Trophoblast cell (in vitro differentiated cells and primary cell): ENCODE results near the gene APOL3.

Source experiments
- DNase-seq, 2 donors: peaks; one replicate each; pipeline ENCODE4 v3.0.0-alpha.2; 2016
- H2AFZ ChIP-seq: 2 replicates; pipeline ENCODE4 v1.6.1; 2013; ENCODE audit warnings: low read length, moderate library complexity, mild to moderate bottlenecking; ENCODE audit not compliant: insufficient read depth, poor library complexity
- H2AK5ac ChIP-seq: 2 replicates; pipeline ENCODE4 v1.6.1; 2013; ENCODE audit warnings: mild to moderate bottlenecking, low read length
- H2BK120ac ChIP-seq: 2 replicates; pipeline ENCODE4 v1.6.1; 2013; ENCODE audit warnings: low read length, mild to moderate bottlenecking, moderate library complexity; ENCODE audit not compliant: insufficient read depth, poor library complexity
- H2BK12ac ChIP-seq: 2 replicates; pipeline ENCODE4 v1.6.1; 2013; ENCODE audit warnings: mild to moderate bottlenecking, low read length, moderate library complexity
- H2BK5ac ChIP-seq: 2 replicates; pipeline ENCODE4 v1.6.1; 2013; ENCODE audit warnings: low read length, low read depth, moderate library complexity, mild to moderate bottlenecking; ENCODE audit not compliant: poor library complexity
- H3K14ac ChIP-seq: 2 replicates; pipeline ENCODE4 v1.6.1; 2013; ENCODE audit warnings: mild to moderate bottlenecking, low read length
- H3K18ac ChIP-seq: 2 replicates; pipeline ENCODE4 v1.6.1; 2013; ENCODE audit warnings: mild to moderate bottlenecking, low read length
- H3K23ac ChIP-seq: 2 replicates; pipeline ENCODE4 v1.6.1; 2013; ENCODE audit warnings: low read length
- H3K27ac ChIP-seq: 2 replicates; pipeline ENCODE4 v1.5.1; 2013; ENCODE audit warnings: low read depth, mild to moderate bottlenecking, inconsistent platforms, low read length, moderate library complexity
- H3K27me3 ChIP-seq: 2 replicates; pipeline ENCODE4 v1.6.1; 2013; ENCODE audit warnings: inconsistent platforms, mild to moderate bottlenecking, low read length, moderate library complexity; ENCODE audit not compliant: insufficient read depth
- H3K36me3 ChIP-seq, 2 experiments: 1 replicate in 1 of 2; 2 replicates in 1 of 2; pipeline ENCODE4 v1.6.1; 2013; ENCODE audit warnings: low read length in 2 of 2, mild to moderate bottlenecking in 2 of 2, moderate library complexity in 1 of 2; ENCODE audit not compliant: insufficient read depth in 2 of 2, control insufficient read depth in 1 of 2
- H3K4ac ChIP-seq: 2 replicates; pipeline ENCODE4 v1.6.1; 2013; ENCODE audit warnings: low read depth, mild to moderate bottlenecking, low read length, moderate library complexity
- H3K4me1 ChIP-seq, 2 experiments: 1 replicate in 1 of 2; 2 replicates in 1 of 2; pipeline ENCODE4 v1.6.1; 2013; ENCODE audit warnings: low read length in 2 of 2, mild to moderate bottlenecking in 2 of 2, moderate library complexity in 1 of 2; ENCODE audit not compliant: insufficient read depth in 2 of 2, control insufficient read depth in 1 of 2
- H3K4me2 ChIP-seq: 2 replicates; pipeline ENCODE4 v1.6.1; 2013; ENCODE audit warnings: inconsistent platforms, mild to moderate bottlenecking, low read length, moderate library complexity
- H3K4me3 ChIP-seq: 2 replicates; pipeline ENCODE4 v1.5.1; 2013; ENCODE audit warnings: mild to moderate bottlenecking, low read depth, low read length, inconsistent platforms
- H3K79me1 ChIP-seq: one replicate; pipeline ENCODE4 v1.6.1; 2013; ENCODE audit warnings: low read length
- H3K79me2 ChIP-seq: 2 replicates; pipeline ENCODE4 v1.6.1; 2013; ENCODE audit warnings: low read length, mild to moderate bottlenecking; ENCODE audit not compliant: control insufficient read depth, insufficient read depth, poor library complexity
- H3K9ac ChIP-seq: 2 replicates; pipeline ENCODE4 v1.6.1; 2013; ENCODE audit warnings: mild to moderate bottlenecking, low read length
- H3K9me3 ChIP-seq: 2 replicates; pipeline ENCODE4 v1.6.1; 2013; ENCODE audit warnings: low read depth, mild to moderate bottlenecking, control low read depth, inconsistent platforms, low read length; ENCODE audit not compliant: insufficient read depth
- H4K12ac ChIP-seq: 2 replicates; pipeline ENCODE4 v1.6.1; 2013; ENCODE audit warnings: low read depth, mild to moderate bottlenecking, low read length, moderate library complexity
- H4K8ac ChIP-seq: 2 replicates; pipeline ENCODE4 v1.6.1; 2013; ENCODE audit warnings: low read depth, mild to moderate bottlenecking, low read length, moderate library complexity
- H4K91ac ChIP-seq: one replicate; pipeline ENCODE4 v1.6.1; 2013; ENCODE audit warnings: low read depth, mild to moderate bottlenecking, low read length, moderate library complexity
- WGBS: extraction: QIAGEN DNeasy Blood & Tissue Kit; methylation state at CpG from one replicate; pipeline ENCODE4 v1.1.7; 2013; ENCODE audit warnings: missing lambda C conversion rate; ENCODE audit not compliant: insufficient read length, insufficient coverage; ENCODE audit errors: extremely low coverage; 5-methylcytosine and 5-hydroxymethylcytosine counted together

The APOL3 gene

GRCh38 chr22:36193577-36193976, 33.0 kb upstream of the APOL3 start:
- H3K18ac ChIP-seq, result no peak overlapping the region
- no peaks in the 10 kb centered on the region for H3K79me2 ChIP-seq
- H4K91ac ChIP-seq, result no peak overlapping the region
- H2AFZ ChIP-seq, result no peak overlapping the region
- H2BK120ac ChIP-seq, result no peak overlapping the region
- H3K27ac ChIP-seq, result no peak overlapping the region
- no peak overlapping the region for H3K23ac ChIP-seq
- H3K4me3 ChIP-seq, result no peak overlapping the region
- H2BK12ac ChIP-seq, result no peak overlapping the region
- no peak overlapping the region for H3K4me2 ChIP-seq
- H3K9me3 ChIP-seq, result peaks cover 1% of the 10 kb centered on the region
- H3K27me3 ChIP-seq, result no peaks in the 10 kb centered on the region
- no CpG with 5 or more reads among the region's 3 CpGs for WGBS
- H3K4ac ChIP-seq, result no peak overlapping the region
- no peaks in the 10 kb centered on the region for H3K36me3 ChIP-seq
- H3K79me1 ChIP-seq, result no peaks in the 10 kb centered on the region
- no peak for DNase-seq
- H3K4me1 ChIP-seq, result peaks cover 3 to 4% of the 10 kb centered on the region in 2 experiments
- no peak overlapping the region for H3K14ac ChIP-seq
- H2BK5ac ChIP-seq, result no peak overlapping the region
- no peak overlapping the region for H3K9ac ChIP-seq
- no peak overlapping the region for H2AK5ac ChIP-seq
- H4K12ac ChIP-seq, result no peak overlapping the region
- no peak overlapping the region for H4K8ac ChIP-seq

DNA sequence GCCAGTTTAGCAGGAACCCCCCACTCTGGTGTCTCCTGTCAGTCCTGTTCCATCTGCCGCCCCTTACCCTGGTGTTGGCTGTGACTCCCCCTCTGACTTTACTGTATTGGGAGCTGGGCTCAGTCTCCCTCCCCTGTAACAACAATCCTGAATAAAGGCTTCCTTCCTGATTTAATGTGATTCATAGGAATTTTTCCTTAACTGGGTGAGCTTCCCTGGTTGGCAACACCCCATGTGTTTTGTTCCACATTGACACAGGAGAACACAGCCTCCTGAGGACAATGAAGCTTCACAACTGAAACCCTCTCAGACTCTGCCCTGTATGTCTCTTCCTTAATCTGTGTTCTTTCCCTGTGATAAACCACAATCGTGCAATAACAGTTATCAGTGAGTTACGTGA, 32.6 kb upstream of the APOL3 start:
- Histone ChIP-seq H2BK120ac (no peak overlapping the region), H2BK5ac (no peak overlapping the region), H3K9me3 (peaks cover 1% of the 10 kb centered on the region), H4K12ac (no peak overlapping the region), H3K36me3 (no peaks in the 10 kb centered on the region), H2BK12ac (no peak overlapping the region), H3K18ac (no peak overlapping the region), H3K23ac (no peak overlapping the region), H4K8ac (no peak overlapping the region), H3K27ac (no peak overlapping the region), H3K9ac (no peak overlapping the region), H2AK5ac (no peak overlapping the region), H3K79me2 (no peaks in the 10 kb centered on the region), H2AFZ (no peak overlapping the region), H3K4me3 (no peak overlapping the region), H3K4me2 (no peak overlapping the region), H3K27me3 (no peaks in the 10 kb centered on the region), H3K4ac (no peak overlapping the region), H3K4me1 (peaks cover 3 to 4% of the 10 kb centered on the region in 2 experiments), H3K79me1 (no peaks in the 10 kb centered on the region), H4K91ac (no peak overlapping the region), H3K14ac (no peak overlapping the region)
- DNase-seq, result no peak
- no CpG with 5 or more reads among the region's 3 CpGs for WGBS

DNA sequence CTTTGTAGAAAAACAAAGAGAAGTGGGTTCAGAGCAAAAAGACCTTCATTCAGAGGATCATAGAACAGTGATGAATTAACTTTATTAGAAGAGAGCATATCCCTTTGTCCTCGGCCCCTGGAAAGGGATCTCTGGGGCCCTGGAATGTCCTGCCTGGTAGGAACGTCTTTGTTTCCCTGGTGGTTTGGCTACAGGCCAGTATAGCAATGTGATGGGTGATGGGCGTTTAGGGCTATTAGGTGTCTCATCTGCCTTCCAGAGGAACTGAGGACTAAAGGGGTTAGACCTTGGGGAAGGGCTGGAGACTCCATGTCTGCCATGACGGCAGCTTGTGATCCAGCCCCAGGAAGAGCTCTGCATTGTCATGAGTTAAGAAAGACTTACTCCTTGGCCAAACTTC, 32.0 kb upstream of the APOL3 start:
- H3K27ac ChIP-seq, result no peak overlapping the region
- H3K4me2 ChIP-seq, result no peak overlapping the region
- no peaks in the 10 kb centered on the region for H3K36me3 ChIP-seq
- H3K18ac ChIP-seq, result no peak overlapping the region
- H3K4ac ChIP-seq, result no peak overlapping the region
- H2BK12ac ChIP-seq, result no peak overlapping the region
- no peak overlapping the region for H3K14ac ChIP-seq
- no peak overlapping the region for H2BK5ac ChIP-seq
- H3K4me3 ChIP-seq, result no peak overlapping the region
- no peak overlapping the region for H4K12ac ChIP-seq
- no peak overlapping the region for H2AK5ac ChIP-seq
- no peak overlapping the region for H3K9ac ChIP-seq
- no peak overlapping the region for H2AFZ ChIP-seq
- H3K9me3 ChIP-seq, result peaks cover 1% of the 10 kb centered on the region
- no peaks in the 10 kb centered on the region for H3K79me2 ChIP-seq
- no peak overlapping the region for H4K91ac ChIP-seq
- peaks cover under 1 to 1% of the 10 kb centered on the region in 2 experiments for H3K4me1 ChIP-seq
- no peak overlapping the region for H4K8ac ChIP-seq
- no CpG with 5 or more reads among the region's 4 CpGs for WGBS
- no peaks in the 10 kb centered on the region for H3K79me1 ChIP-seq
- no peak overlapping the region for H3K23ac ChIP-seq
- no peaks in the 10 kb centered on the region for H3K27me3 ChIP-seq
- H2BK120ac ChIP-seq, result no peak overlapping the region
- DNase-seq, result no peak

GRCh38 chr22:36191106-36191836, 30.7 kb upstream of the APOL3 start:
- Histone ChIP-seq H4K8ac (no peak overlapping the region), H3K9me3 (peaks cover 1% of the 10 kb centered on the region), H2BK120ac (no peak overlapping the region), H3K4ac (no peak overlapping the region), H3K23ac (no peak overlapping the region), H3K4me3 (no peak overlapping the region), H3K4me1 (no peaks in the 10 kb centered on the region), H3K4me2 (no peak overlapping the region), H2BK5ac (no peak overlapping the region), H3K79me1 (no peaks in the 10 kb centered on the region), H2AK5ac (no peak overlapping the region), H3K27me3 (no peaks in the 10 kb centered on the region), H2BK12ac (no peak overlapping the region), H3K18ac (no peak overlapping the region), H3K27ac (no peak overlapping the region), H3K79me2 (no peaks in the 10 kb centered on the region), H3K14ac (no peak overlapping the region), H3K9ac (no peak overlapping the region), H3K36me3 (no peaks in the 10 kb centered on the region), H4K91ac (no peak overlapping the region), H4K12ac (no peak overlapping the region), H2AFZ (no peak overlapping the region)
- DNase-seq, result no peak
- no CpG with 5 or more reads among the region's 17 CpGs for WGBS
